Right lobe of liver (tissue), 6 donors: ENCODE results near the gene BACE1-AS. TPM values are rescaled to one million over a fixed set of nuclear protein-coding genes. Genes with fewer than 3 reads are reported as not detected.

Experiments used
- ATAC-seq, 4 donors: fragments of 200-7000 bp; cut with Tn5 transposase; one replicate each; pipeline ENCODE4 v1.9.1; 2020; ENCODE audit warnings: mild to moderate bottlenecking in 4 of 4, moderate library complexity in 4 of 4
- DNase-seq, 3 donors: peaks; one replicate each; pipeline ENCODE4 v3.0.0-alpha.2; 2020
- H3K27ac ChIP-seq, 3 donors: fragments of 200-600 bp; one replicate each; pipeline ENCODE4 v1.8.0; 2022
- H3K27me3 ChIP-seq, 2 donors: fragments of 200-600 bp; one replicate each; pipeline ENCODE4 v1.8.0; 2022
- H3K36me3 ChIP-seq, 4 donors: fragments of 200-600 bp; sonication (generic) in 1 of 4; one replicate each; pipeline versions ENCODE4 v1.5.1 to v1.8.0; 2017 to 2022; ENCODE audit warnings: control low read depth in 1 of 4
- H3K4me1 ChIP-seq, 4 donors: fragments of 200-600 bp; sonication (generic) in 1 of 4; one replicate each; pipeline versions ENCODE4 v1.5.1 to v1.8.0; 2017 to 2022; ENCODE audit warnings: control low read depth in 1 of 4
- H3K4me3 ChIP-seq, 3 donors: fragments of 200-600 bp; one replicate each; pipeline ENCODE4 v1.8.0; 2022
- H3K9me3 ChIP-seq, 4 donors: fragments of 200-600 bp; sonication (generic) in 1 of 4; one replicate each; pipeline versions ENCODE4 v1.5.1 to v1.8.0; 2017 to 2022; ENCODE audit warnings: control low read depth in 1 of 4
- CTCF ChIP-seq, 4 donors: fragments of 200-600 bp in 3 of 4; fragments of 450-650 bp in 1 of 4; IDR thresholded peaks; one replicate each; pipeline versions ENCODE4 v1.5.1 to v1.8.0; 2016 to 2022; ENCODE audit warnings: antibody characterized with exemption in 4 of 4, mild to moderate bottlenecking in 2 of 4
- POLR2A ChIP-seq: fragments of 450-650 bp; IDR thresholded peaks from one replicate; pipeline ENCODE4 v1.6.1; 2017; ENCODE audit warnings: antibody characterized with exemption, mild to moderate bottlenecking
- WGBS: methylation state at CpG from one replicate; pipeline ENCODE4 v1.1.6; 2018; ENCODE audit warnings: low coverage, low lambda C conversion rate; ENCODE audit not compliant: insufficient coverage; ENCODE audit errors: missing lambda C conversion rate; 5-methylcytosine and 5-hydroxymethylcytosine counted together
- intact Hi-C, 2 donors: fragments of 100-400 bp; cut with DNase I; formaldehyde crosslinking; loops; one replicate each; pipeline versions ENCODE4 v1.11.2 to v1.14.1; 2022
- total RNA-seq, 6 experiments: library from RNA; depleted of rRNA in 2 of 6; stranded (reverse); fragments of >200 nt in 2 of 6; fragmentation: NEBNext Ultra II Directional in 3 of 6; extraction: Animal tissue kit (Norgen Biotek cat#: 25700) in 3 of 6; gene quantifications; one replicate each; pipeline versions ENCODE4 v1.1.0 to v1.2.4, GENCODE V29; 2016 to 2023
- donor health status: DM: no; HTN: yes; CAD: no.
- donor health status: DM: no; HTN: no; CAD: no.
- donor health status: DM: no; HTN: no; CAD: no.
- donor health status: DM: no; HTN: yes; CAD: no.
- donor health status: DM: no; HTN: yes; CAD: no.

The BACE1-AS gene
- total RNA-seq, 6 experiments from 2014 or later, result 0.75 to 2.9 (median 2.1) TPM

- intact Hi-C loops, result no loop called here
- peak; percentile 98 to 99 (median 99) for ATAC-seq
These were observed 36.6 kb downstream of the BACE1-AS start, which contains the start of gene CEP164 for GRCh38 chr11:117327567-117328374. Gene CEP164, plus strand, starts transcription at chr11:117327854. Its CDS starts 10,733 bp downstream, at chr11:117338587.

DNA sequence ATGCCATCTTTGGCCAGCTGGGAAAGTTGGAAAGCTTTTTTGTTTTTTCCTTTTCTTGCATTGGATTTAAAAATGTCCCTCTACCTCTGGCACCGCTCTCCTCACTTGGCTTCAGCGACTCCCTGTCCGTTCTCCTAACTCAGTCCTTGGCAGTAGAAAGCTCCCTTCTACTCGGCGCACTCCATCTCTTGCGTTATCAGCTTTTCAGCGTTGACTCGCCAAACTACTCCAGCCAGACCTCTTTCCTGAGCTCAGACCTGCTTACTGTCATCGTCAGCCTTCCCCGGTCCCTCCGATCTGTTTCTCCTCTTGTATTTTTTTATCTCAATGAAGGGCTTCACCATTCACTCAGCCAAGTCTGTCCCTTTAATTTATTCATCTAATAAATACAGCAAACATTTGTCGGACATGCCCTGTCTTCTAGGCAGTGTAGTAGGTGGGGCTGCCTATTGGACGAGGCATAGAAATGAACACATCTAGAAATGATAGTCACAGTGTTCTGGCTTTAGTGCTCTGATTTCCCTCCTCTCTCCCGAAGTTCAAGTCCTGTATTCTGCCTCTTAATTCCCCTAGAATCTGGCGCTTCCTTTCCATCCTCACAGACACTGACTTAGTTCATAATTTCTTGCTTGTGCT lies 37.3 kb downstream of the BACE1-AS start:
- Histone ChIP-seq H3K27ac (peak overlapping the region; percentile 52 to 68 (median 61)), H3K4me1 (peaks cover 0 to 13% (median 0%) of the 10 kb centered on the region in 4 donors), H3K27me3 (no peaks in the 10 kb centered on the region), H3K9me3 (no peaks in the 10 kb centered on the region), H3K36me3 (no peaks in the 10 kb centered on the region), H3K4me3 (peak overlapping the region; percentile 82 to 87 (median 85))
- no peak for DNase-seq
- TF ChIP-seq POLR2A (no peak), CTCF (IDR thresholded peaks at IDR 0.05) (no peak)
- 8% methylated on average over 15 of the region's 15 CpGs for WGBS
- peak; percentile 41 to 48 (median 44) for ATAC-seq
- intact Hi-C loops, result no loop called here

More at GRCh38 chr11:117327567-117328374, 36.6 kb downstream of the BACE1-AS start, which contains the start of gene CEP164:
- DNase-seq, result peak; percentile 94 to 97 (median 97)
- Histone ChIP-seq H3K4me3 (peak within 1 kb of the TSS; percentile 82 to 87 (median 85)), H3K9me3 (no peaks in the 10 kb centered on the region), H3K27ac (peak within 1 kb of the TSS; percentile 52 to 68 (median 61)), H3K36me3 (no peaks in the 10 kb centered on the region), H3K27me3 (no peaks in the 10 kb centered on the region), H3K4me1 (peaks cover 0 to 11% (median 0%) of the 10 kb centered on the region in 4 donors)
- TF ChIP-seq CTCF (IDR thresholded peaks at IDR 0.05) (no peak), POLR2A (peak; percentile 45)
- WGBS, result under 1% methylated on average over 26 of the region's 64 CpGs

DNA sequence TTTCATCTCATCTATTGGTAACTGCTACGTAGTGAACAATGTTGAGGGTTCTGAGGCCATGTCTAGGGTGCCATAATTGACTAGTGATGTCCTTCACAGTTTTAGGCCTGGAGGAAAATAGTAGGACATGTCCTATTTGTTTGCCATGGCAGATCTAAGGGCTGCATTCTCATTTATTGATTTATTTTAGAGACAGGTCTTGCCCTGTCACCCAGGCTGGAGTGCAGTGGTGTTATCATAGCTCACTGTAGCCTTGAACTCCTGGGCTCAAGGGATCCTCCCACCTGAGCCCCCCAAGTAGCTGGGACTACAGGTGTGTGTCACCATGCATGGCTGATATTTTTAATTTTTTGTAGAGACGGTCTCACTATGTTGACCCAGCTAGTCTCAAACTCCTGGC lies 41.7 kb downstream of the BACE1-AS start:
- Histone ChIP-seq H3K9me3 (no peaks in the 10 kb centered on the region), H3K36me3 (no peaks in the 10 kb centered on the region), H3K27me3 (no peaks in the 10 kb centered on the region), H3K4me1 (peaks cover 0 to 13% (median 0%) of the 10 kb centered on the region in 4 donors), H3K4me3 (no peak overlapping the region), H3K27ac (no peak overlapping the region)
- WGBS, result 50% methylated on average over 1 of the region's 2 CpGs
- ATAC-seq (no peak), DNase-seq (no peak)
- no peak for TF ChIP-seq CTCF (IDR thresholded peaks at IDR 0.05)
- TF ChIP-seq POLR2A, result no peak
- intact Hi-C loops, result no loop called here

DNA sequence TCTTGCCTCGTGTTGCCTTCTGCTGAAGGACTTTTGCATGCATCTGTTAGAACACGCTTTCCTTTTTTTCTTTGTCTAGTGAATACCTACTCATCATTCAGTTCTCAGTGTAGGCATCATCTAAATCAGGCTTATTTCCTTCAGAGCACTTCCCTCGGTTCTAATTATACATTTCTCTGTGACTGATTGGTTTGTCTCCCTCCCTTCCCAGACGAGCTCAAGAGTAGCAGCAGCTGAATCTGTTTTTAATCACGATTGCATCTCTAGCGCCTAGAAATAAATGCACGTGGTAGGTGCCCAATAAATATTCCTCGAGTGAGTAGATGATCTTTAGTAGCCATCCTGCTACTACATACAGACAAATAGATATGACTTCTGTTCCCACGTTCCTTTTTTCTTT lies 42.8 kb downstream of the BACE1-AS start:
- Histone ChIP-seq H3K27me3 (no peaks in the 10 kb centered on the region), H3K9me3 (no peaks in the 10 kb centered on the region), H3K36me3 (no peaks in the 10 kb centered on the region), H3K4me1 (peaks cover 0 to 9% (median 0%) of the 10 kb centered on the region in 4 donors), H3K4me3 (no peak overlapping the region), H3K27ac (no peak overlapping the region)
- WGBS, result 85% methylated on average over 9 of the region's 9 CpGs
- no peak for ATAC-seq
- DNase-seq, result no peak
- TF ChIP-seq CTCF (IDR thresholded peaks at IDR 0.05) (no peak), POLR2A (no peak)
- intact Hi-C loops, result no loop called here
